Daoy (cell line): ENCODE measurements around the gene ZNF681. TPM values are rescaled to one million over a fixed set of nuclear protein-coding genes. Genes with fewer than 3 reads are reported as not detected.
A peak's percentile ranks its signal among the peaks of the same experiment; 100 is the strongest.
"Not testable (repeated sequence)": the region's sequence is repeated elsewhere in the genome, so short reads cannot be mapped to it uniquely, and the experiment has no call there.

ENCODE experiments used
- DNase-seq: peaks from one replicate; pipeline ENCODE4 v3.0.0-alpha.2; 2015; ENCODE audit warnings: low read depth
- total RNA-seq: library from RNA; depleted of rRNA; stranded (reverse); fragments of >200 nt; shearing (Covaris generic); gene quantifications from 2 replicates; pipeline ENCODE4 v1.2.3, GENCODE V29; 2014; rRNA removed

The ZNF681 gene
- total RNA-seq: 1.9 and 2.2 TPM in 2 replicates

DNA sequence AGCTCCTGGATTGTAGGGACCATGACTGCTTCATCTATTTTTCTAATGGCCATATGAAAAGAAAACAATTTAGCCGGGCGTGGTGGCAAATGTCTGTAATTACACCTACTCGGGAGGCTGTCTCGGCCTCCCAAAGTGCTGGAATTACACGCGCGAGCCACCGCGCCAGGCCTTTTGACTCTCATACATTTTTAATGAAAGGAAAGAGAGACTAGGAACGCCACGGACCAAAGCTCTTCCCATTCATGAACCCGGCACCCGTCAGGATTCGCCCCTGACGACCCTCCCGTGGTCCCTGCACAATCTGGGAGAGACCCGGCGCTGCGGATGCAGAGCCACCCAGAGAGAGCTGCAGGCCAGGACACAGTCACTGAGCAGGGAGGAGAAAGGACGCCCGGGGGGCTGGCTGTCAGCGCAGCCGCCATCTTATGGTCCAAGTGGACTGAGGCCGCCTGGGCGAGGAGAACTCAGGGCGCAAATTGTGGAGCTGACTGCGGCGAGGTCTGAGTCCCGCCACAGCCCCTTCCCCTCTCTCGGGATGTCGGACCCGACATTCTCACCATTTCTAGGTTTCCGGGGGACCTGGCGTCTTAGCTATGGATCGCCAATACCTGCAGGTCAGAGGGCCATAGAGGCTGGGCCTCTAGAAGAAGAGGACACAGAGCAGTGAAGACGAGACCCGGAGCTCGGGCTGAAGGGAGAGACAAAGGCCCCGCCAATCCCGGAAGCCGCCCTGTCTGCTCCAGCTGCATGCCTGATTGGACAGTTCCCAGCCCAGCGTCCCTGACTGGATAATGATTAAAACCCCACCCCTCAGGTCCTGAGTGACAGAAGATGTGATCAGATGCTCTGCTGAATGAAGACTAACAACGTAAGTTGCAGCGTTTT, at the start of gene ZNF681:
Gene ZNF681, minus strand, starts transcription at position 705 of the 888 bp plus-strand sequence. Its CDS starts 142 bp downstream, at position 563.
- DNase-seq: peak; percentile 95

DNA sequence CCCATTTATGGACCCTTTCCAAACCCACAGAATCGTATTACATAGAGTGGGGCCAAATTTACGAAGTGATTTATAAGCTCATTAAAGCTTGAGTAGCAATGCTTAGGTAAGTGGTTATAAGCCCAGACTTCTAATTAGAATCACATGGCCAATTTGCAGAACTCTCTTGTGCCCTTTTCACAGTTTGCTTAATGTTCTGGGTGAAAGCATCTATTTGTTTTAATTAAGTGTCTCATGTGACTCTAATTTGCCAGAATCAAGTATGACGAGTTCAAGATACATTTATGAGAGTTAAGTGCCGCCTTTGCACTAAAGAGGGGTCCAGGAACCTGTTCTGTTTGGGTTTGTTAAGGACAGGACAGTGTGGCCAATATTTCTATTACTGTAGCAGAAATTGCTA, 46.0 kb upstream of the ZNF681 start:
- no peak for DNase-seq

DNA sequence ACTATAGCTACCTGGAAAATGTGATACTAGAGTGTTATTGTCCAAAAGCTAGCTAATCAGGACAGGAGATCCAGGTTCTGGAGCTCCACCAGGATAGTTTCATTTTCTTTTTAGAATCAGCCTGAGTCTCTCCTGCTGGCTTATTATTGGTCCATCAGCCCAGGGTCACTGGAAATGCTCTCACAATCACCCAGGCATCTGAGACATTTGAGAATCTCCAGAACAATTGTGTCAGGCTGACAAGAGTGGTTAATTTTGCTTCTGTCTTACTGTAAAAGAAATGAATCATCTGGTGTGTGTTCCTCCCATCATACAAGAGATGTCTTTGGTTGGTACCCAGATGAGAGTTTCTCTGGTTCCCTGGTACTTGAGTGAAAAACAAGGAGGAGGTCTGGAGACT, 43.6 kb upstream of the ZNF681 start:
- DNase-seq: no peak

DNA sequence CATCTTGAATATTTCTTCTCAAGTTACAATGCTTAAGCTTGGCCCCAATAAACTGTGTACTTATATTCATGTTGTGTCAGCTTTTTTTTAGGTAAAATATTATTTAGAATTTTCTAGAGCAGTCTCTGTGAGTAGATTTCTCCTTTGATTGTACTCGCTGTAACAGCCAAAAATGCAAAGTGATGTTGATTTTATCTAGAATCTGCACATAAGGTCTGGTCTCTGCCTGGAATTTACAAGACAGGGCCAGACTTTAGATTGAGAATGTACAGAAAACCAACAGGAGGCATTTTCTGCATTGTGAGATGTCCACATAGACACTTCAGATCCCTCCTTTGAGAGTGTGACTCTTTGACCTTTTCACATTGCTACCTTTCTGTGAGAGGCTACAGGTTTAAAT, 43.1 kb upstream of the ZNF681 start:
- DNase-seq: no peak

DNA sequence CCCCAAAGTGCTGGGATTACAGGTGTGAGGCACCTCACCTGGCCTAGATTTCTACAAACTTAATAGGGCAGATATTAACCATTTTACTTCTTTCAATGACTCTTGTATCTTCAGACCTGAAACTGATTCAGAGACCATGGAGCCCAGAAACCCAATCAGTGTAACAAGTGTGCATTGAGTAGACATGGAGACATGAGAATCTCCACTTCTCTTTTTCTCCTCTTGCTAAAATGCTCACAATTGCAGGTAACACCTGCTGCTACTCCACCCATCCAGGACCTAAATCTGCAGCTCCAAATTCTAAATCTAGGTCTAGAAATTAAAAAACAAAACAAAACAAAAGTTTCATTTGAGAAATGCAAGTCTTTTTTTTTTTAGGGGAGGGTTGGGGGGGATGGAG, 42.2 kb upstream of the ZNF681 start:
- no peak for DNase-seq

DNA sequence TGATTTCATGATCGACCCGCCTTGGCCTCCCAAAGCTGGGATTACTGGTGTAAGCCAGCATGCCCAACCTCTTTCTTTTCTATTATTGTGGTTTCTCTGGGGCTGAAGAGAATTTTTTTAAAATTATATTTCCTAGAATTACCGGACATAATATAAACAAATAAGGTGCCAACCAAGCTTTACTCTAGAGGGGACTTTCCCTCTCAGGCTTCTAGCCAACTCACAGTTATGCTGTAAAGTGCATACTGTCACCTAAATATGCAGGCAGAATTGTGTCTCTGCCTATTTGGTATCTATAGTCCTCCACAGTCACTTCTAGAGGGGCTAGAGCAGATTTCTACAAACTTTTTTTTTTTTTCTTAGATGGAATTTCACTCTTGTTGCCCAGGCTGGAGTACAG, 41.6 kb upstream of the ZNF681 start:
- no peak for DNase-seq

DNA sequence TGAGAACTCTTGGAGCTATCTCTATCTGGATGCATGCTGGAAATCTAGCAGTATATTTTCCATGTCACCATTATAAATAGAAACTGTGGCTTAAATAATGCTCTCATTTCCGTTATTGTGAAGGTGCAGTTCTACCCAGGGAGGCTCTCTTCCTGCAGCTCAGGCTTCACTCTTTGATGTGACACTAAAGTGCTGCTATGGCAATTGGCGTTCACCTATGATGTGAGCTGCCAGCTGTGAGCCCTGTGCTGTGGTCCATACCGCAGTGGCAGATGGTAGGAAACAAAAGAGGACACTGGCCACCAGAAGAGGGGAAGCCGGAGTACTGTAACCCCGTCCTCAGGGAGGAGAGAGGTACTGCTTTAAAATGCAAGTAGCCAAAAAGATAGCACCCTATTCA, 40.6 kb upstream of the ZNF681 start:
- DNase-seq: no peak

DNA sequence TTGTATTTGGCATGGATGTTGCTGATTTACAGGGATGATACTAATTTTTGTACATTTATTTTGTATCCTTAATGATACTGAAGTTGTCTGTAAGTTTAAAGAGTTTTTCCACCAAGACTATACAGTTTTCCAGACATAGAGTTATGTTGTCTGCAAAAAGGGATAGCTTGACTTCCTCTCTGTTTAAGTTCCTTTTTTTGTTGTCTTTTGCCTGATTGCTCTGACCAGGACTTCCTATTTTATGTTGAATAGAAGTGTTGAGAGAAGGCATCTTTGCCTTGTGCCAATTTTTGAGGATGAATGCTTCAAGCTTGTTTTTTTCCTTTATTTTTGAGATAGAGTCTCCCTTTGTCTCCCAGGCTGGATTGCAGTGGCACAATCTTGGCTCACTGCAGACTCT, 36.8 kb upstream of the ZNF681 start:
- no peak for DNase-seq

DNA sequence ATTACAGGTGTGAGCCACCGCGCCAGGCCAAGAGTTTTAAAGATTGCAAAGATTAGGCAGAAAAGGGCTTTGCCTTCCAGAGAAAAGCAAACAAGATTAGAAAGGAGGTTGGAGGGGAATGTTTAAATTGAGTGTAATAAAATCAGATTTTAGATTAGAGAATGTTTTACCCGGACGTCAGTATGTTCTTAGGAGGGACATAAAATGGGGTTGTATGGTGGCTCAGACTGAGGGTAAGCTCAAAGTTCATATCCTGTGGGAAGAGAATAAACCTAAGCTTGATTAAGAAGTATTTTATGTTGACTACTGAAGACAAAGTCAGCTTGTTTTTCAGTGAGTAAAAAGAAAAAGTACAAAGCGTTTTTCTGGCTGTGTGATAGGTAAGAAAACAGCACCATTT, 34.1 kb upstream of the ZNF681 start:
- no peak for DNase-seq

DNA sequence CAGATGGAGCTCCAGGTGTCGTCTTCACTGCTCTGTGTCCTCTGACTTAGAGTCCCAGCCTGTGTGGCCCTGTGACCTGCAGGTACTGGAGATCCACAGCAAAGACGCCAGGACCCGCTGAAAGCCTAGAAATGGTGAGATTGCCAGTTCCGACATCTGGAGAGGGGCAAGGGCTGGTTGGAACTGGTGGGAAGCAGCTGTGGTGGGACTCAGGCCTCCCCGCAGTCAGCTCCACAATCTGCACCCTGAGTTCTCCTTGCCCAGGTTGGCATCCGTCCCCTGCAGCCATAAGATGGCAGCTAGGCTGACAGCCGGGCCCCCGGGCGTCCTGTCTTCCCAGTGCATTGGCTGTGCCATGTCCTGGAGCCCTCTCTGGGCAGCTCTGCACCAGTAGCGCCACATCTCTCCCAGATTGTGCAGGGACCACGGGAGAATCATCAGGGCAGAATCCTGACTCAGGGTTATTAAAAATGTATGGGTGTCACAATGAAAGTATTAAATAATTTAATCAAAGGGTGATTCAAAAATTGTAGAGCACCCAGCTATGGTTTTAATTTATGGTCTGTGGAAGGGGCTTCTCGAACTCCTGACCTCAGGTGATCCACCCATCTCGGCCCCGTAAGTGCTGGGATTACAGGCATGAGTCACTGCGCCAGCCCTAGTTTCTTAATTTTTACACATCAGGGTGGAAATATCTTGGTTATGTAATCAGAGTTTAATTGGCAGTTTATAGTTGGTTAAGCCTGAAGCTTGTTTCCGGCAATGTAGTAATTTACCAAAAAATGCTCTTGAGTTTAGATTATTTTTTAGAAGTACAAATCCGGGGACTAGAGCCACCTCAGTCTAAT, 32.2 kb upstream of the ZNF681 start:
- DNase-seq: no peak

DNA sequence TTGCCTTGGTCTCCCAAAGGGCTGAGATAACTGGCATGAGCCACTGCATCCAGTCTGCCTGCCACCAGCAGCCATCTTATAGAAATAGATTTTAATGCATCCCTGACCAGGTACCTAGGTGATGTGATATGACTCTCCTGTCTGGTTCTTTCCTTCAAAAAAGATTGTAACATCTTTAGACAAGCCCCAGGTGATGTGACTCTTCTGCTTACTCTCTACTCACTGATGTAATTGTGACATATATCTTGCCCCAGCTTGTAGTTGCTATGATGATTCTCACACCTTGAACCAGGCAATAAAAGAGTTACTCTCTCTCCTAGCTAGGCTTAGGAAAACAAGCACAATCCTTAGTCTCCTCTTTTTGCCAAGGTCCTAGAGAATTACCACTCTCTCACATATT, 30.6 kb upstream of the ZNF681 start:
- no peak for DNase-seq

DNA sequence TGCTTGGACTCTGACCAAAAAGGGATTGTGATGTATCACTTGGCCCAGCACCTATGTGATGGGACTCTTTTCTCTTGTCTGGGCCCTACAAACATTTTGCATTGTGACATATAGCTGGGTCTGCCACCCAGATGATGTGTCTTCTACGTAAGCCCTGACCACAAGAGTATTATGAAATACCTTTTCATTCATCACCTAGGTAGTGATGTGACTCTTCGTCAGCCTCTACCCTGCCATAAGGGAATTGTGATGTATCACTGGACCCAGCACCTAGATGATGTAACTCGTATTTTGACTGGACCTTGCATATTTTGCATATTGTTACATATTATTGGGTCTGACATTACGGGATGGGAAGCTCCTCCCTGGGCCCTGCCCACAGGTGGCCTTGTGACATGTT, 29.7 kb upstream of the ZNF681 start:
- no peak for DNase-seq

DNA sequence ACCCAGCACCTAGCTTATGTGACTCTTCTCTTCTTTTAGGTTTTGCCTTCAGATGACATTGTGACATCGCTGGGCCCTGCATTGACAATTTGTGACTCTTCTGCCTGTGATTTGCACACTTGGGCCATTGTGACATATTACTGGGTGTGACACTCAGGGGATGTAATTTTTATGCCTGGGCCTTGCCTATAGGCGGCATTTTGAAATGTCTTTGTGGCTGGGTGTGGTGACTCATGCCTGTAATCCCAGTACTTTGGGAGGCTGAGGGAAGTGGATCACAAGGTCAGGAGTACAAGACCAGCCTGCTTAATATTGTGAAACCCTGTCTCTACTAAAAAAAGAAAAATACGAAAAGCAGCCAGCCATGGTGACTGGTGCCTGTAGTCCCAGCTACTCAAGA, 28.4 kb upstream of the ZNF681 start:
- DNase-seq: peak; percentile 64

DNA sequence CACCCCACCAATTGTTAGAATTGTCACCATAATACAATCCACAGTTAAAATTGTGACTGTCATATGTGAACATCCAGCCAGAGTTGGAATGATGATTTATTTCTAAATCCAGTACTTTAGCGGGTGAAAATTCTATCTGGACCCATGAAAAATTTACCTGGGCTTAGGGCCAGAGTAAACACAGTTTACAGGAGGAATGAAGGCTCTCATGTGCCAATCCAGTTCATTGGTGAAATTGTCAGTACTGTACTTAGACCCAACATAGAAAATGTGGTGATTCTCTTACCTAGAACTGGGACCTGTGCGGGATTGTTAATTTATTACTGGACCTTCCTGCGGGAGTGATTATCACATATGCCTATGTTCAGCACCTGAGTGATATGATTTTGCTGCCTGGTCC, 27.3 kb upstream of the ZNF681 start:
- DNase-seq: no peak

DNA sequence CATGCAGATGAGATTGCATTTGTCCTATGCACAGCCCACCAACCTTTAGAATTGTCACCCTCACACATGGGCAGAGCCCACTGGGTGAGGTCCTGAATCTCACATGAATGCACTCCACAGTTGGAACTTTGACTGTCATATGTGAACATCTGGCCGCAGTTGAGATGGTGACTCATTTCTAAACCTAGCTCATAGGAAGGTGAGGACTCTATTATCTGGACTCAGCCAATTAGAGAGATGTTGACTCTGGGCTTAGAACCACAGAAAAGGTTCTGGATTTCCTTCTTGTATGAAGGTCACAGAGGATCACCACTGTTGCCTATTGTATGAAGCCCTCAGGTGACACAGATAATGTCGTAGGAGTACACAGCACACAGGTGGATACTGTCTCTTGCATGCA, 25.6 kb upstream of the ZNF681 start:
- no peak for DNase-seq

DNA sequence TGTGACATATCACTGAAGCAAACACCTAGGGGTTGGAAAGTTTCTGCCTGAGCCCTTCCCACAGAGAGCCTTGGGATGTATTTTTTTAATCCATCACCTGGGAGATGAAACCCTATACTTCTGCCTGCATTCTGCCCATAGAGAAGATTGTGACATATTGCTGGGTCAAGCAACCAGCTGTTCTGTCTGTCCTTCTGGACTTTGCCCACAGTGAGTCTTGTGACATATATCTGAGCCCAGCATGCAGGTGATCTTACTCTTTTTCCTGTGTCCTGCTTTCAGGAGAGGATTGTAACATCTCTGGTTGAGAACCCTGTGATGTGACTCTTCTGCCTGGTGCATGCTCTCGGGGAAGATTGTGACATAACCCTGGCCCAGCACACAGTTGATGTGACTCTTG, 24.9 kb upstream of the ZNF681 start:
- DNase-seq: no peak

DNA sequence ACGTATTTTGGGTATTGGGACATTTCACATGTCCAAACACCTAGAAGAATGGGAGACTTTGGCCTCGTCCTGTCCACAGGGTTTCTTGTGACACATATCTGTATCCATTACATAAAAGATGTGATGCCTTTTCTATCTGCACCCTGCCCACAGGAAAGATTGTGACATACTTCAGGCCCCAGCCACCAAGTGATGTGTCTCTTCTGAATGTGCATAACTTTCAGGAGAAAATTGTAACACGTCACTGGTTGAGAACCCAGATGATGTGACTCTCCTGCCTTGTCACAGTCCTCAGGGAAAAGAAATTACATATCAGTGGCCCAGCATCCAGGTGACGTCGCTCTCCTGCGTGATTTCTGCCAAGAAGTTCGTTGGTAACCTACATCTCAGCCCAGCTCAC, 21.0 kb upstream of the ZNF681 start:
- DNase-seq: no peak

DNA sequence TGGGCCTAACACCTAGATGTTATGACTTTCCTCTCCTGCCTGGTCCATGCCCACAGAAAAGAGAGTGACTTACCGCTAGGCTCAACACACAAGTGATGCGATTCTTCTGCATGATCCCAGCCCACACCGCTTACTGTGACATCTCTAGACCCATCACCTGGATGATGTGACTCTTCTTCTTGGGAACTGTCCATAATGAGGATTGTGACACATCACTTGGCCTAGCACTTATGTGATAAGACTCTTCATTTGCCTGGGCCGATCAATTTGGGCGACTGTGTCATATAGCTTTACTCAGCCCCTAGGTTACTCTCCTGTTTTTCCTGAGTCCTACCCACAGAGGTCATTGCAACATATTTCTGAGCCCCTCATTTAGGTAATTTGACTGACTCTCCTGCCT, 19.9 kb upstream of the ZNF681 start:
- DNase-seq: no peak

DNA sequence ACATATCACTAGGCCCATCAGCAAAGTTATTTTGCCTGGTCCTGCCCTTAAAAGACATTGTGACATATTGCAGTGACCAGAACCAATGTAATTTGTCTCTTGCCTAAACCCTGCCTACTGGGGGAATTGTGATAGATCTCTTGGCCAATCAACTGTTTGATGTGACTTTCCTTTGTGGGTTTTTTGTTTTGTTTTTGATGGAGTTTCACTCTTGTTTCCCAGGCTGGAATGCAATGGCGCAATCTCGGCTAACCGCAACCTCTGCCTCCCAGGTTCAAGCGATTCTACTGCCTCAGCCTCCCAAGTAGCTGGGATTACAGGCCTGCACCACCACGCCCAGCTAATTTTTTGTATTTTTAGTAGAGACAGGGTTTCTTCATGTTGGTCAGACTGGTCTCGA, 19.3 kb upstream of the ZNF681 start:
- not testable (repeated sequence) for DNase-seq

DNA sequence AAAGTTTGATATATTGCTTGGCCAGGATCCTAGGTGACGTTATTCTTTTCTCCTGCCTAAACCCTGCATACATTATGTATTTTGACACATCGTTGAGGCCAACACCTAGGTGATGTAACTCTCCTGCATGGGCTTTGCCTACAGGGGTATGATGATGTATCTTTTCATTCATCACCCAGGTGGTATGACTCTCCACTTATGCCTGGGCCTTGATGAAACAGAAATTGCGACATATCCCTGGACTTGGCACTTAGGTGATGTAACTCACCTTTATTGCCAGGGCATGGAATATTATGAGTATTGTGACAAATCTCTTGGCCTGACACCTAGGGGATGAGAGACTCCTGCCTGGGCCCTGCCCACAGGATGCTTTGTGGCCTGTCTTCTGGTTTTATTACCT, 18.5 kb upstream of the ZNF681 start:
- DNase-seq: no peak

DNA sequence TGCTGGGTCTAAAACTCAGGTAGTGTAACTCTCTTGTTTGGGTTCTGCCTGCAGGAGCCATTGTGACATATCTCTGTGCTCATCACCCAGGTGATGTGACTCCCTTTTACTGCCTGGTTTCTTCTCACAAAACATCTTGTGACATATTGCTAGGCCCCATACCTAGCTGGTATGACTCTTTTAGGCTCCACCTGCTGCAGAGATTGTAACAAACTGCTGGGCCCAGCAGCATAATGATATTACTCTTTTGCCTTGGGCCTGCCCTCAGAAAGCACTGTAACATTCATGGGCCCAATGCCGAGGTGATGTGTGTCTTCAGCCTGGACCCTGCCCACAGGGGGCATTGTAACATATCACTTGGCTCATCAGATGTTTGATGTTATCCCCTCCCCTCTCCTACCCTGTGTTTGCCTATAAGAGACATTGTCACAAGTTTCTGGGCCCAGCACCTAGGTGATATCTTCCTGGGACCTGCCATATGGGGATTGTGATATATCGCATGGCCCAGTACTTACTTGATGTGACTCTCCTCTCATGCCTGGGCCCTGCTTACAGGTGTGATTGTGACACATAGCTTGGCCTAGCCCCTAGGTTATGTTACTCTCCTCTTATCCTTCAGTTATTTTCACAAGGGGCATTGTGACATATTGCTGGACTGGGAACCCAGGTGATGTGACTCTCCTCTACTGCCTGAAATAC, 18.0 kb upstream of the ZNF681 start:
- no peak for DNase-seq

DNA sequence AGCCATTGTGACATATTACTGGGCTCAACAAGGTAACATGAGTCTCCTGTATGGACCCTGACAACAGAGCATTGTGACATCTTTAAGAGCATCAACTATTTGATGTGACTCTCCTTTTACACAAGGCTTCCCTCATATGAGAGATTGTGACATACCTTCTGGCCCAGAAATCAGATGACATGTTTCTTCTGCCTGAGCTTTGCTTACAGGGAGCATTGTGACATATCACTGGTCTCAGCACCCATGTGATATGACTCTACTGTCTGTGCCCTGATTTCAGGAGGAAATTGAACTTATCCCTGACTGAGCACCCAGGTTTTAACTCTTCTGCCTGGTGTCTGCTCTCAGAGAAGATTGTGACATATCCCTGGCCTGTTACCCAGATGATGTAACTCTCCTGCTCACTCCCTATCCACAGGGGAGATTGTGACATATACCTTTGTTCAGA, 15.9 kb upstream of the ZNF681 start:
- DNase-seq: no peak
